IMR-90 (cell line): ENCODE measurements around the gene CDX1. TPM values are rescaled to one million over a fixed set of nuclear protein-coding genes. Genes with fewer than 3 reads are reported as not detected.

ENCODE experiments used
- ATAC-seq: fragments of 200-7000 bp; cut with Tn5 transposase; 2 replicates; pipeline ENCODE4 v1.9.1; 2020; ENCODE audit warnings: low read depth, mild to moderate bottlenecking, moderate library complexity
- BruUV-seq: library from RNA; stranded (reverse); fragments of 400-500 nt; replicated peaks from 2 replicates; lab custom pipeline; 2021; lab: Mats Ljungman, UMichigan
- CTCF ChIA-PET: fragments of 300-600 bp; formaldehyde crosslinking; extraction: SDS; loops from one replicate; lab custom pipeline; 2021; ENCODE audit warnings: antibody characterized with exemption; lab: Yijun Ruan, JAX
- POLR2A ChIA-PET: fragments of 300-600 bp; sonication (Branson Sonifier 250); formaldehyde crosslinking; loops from one replicate; lab custom pipeline; 2022; ENCODE audit warnings: antibody characterized with exemption; ENCODE audit not compliant: unreplicated experiment; lab: Charles Lee
- DNase-seq: peaks from one replicate; pipeline ENCODE4 v3.0.0; 2013
- H2AFZ ChIP-seq: replicated peaks from 2 replicates; pipeline ENCODE3; 2013; ENCODE audit warnings: low read length, mild to moderate bottlenecking; ENCODE audit not compliant: poor library complexity
- H2AK5ac ChIP-seq: 2 replicates; pipeline ENCODE4 v1.6.1; 2013; ENCODE audit warnings: low read depth, low read length, inconsistent platforms
- H2AK9ac ChIP-seq: replicated peaks from 2 replicates; pipeline ENCODE3; 2013; ENCODE audit warnings: mild to moderate bottlenecking, low read depth, low read length, moderate library complexity; ENCODE audit not compliant: poor library complexity
- H2BK120ac ChIP-seq: 2 replicates; pipeline ENCODE4 v1.6.1; 2013; ENCODE audit warnings: low read depth, low read length, inconsistent platforms
- H2BK15ac ChIP-seq: 3 replicates; pipeline ENCODE4 v1.6.1; 2013; ENCODE audit warnings: low read depth, low read length, inconsistent platforms
- H2BK20ac ChIP-seq: 2 replicates; pipeline ENCODE4 v1.6.1; 2013; ENCODE audit warnings: low read depth, mild to moderate bottlenecking, inconsistent platforms, low read length, moderate library complexity
- H2BK5ac ChIP-seq: 2 replicates; pipeline ENCODE4 v1.6.1; 2013; ENCODE audit warnings: mild to moderate bottlenecking, low read depth, low read length, inconsistent platforms; ENCODE audit not compliant: poor library complexity, severe bottlenecking
- H3K14ac ChIP-seq: replicated peaks from 2 replicates; pipeline ENCODE4 v1.6.1; 2013; ENCODE audit warnings: low read depth, low read length, inconsistent platforms
- H3K18ac ChIP-seq: 2 replicates; pipeline ENCODE4 v1.6.1; 2013; ENCODE audit warnings: low read depth, low read length, control low read depth
- H3K23ac ChIP-seq: 2 replicates; pipeline ENCODE4 v1.6.1; 2013; ENCODE audit warnings: low read depth, low read length, inconsistent platforms
- H3K27ac ChIP-seq: 2 replicates; pipeline ENCODE4 v1.5.1; 2013; ENCODE audit warnings: mild to moderate bottlenecking, control low read depth, low read length; ENCODE audit not compliant: insufficient read depth
- H3K27me3 ChIP-seq: 2 replicates; pipeline ENCODE4 v1.6.1; 2013; ENCODE audit warnings: low read length; ENCODE audit not compliant: control insufficient read depth, insufficient read depth
- H3K36me3 ChIP-seq: 2 replicates; pipeline ENCODE4 v1.6.1; 2013; ENCODE audit warnings: low read length, mixed read lengths; ENCODE audit not compliant: control insufficient read depth, insufficient read depth
- H3K4ac ChIP-seq: 2 replicates; pipeline ENCODE4 v1.6.1; 2013; ENCODE audit warnings: low read depth, low read length, inconsistent platforms
- H3K4me1 ChIP-seq: 2 replicates; pipeline ENCODE4 v1.6.1; 2013; ENCODE audit warnings: low read length, mixed read lengths; ENCODE audit not compliant: control insufficient read depth, insufficient read depth
- H3K4me2 ChIP-seq: 2 replicates; pipeline ENCODE4 v1.6.1; 2013; ENCODE audit warnings: low read depth, mild to moderate bottlenecking, control low read depth, low read length, moderate library complexity
- H3K4me3 ChIP-seq: 2 replicates; pipeline ENCODE4 v1.5.1; 2013; ENCODE audit warnings: low read depth, mild to moderate bottlenecking, control low read depth, low read length, moderate library complexity; ENCODE audit not compliant: insufficient read depth
- H3K56ac ChIP-seq: 2 replicates; pipeline ENCODE4 v1.6.1; 2013; ENCODE audit warnings: low read length, inconsistent platforms; ENCODE audit not compliant: insufficient read depth; ENCODE audit errors: extremely low read depth
- H3K79me1 ChIP-seq, 2 experiments: 2 replicates each; pipeline ENCODE4 v1.6.1; 2013; ENCODE audit warnings: low read length in 2 of 2, inconsistent platforms in 1 of 2, low read depth in 1 of 2
- H3K9ac ChIP-seq: 2 replicates; pipeline ENCODE4 v1.6.1; 2013; ENCODE audit warnings: low read depth, low read length, control low read depth
- H3K9me1 ChIP-seq: 2 replicates; pipeline ENCODE4 v1.6.1; 2013; ENCODE audit warnings: low read length, inconsistent platforms; ENCODE audit not compliant: insufficient read depth
- H3K9me3 ChIP-seq: 2 replicates; pipeline ENCODE4 v1.6.1; 2013; ENCODE audit warnings: low read length; ENCODE audit not compliant: control insufficient read depth, insufficient read depth
- H4K20me1 ChIP-seq: 2 replicates; pipeline ENCODE4 v1.6.1; 2013; ENCODE audit warnings: low read length, inconsistent platforms; ENCODE audit not compliant: insufficient read depth
- H4K5ac ChIP-seq: 2 replicates; pipeline ENCODE4 v1.6.1; 2013; ENCODE audit warnings: mild to moderate bottlenecking, low read depth, low read length, control low read depth
- H4K8ac ChIP-seq, 2 experiments: 2 replicates each; pipeline ENCODE4 v1.6.1; 2013; ENCODE audit warnings: low read depth in 2 of 2, low read length in 2 of 2, control low read depth in 1 of 2, inconsistent platforms in 1 of 2
- H4K91ac ChIP-seq: 2 replicates; pipeline ENCODE4 v1.6.1; 2013; ENCODE audit warnings: low read depth, low read length, inconsistent platforms; ENCODE audit not compliant: insufficient read depth
- BHLHE40 ChIP-seq: fragments of 150-350 bp; IDR thresholded peaks from 2 replicates; pipeline ENCODE4 v1.6.1; 2016; ENCODE audit warnings: mild to moderate bottlenecking, low read depth, low read length
- CEBPB ChIP-seq: IDR thresholded peaks from 2 replicates; pipeline ENCODE4 v1.6.1; 2012; ENCODE audit warnings: low read depth, low read length, improper control_type of control experiment
- CHD1 ChIP-seq: IDR thresholded peaks from 2 replicates; pipeline ENCODE4 v1.6.1; 2012; ENCODE audit warnings: low read depth, low read length, improper control_type of control experiment
- CTCF ChIP-seq: conservative IDR thresholded peaks from 2 replicates; pipeline ENCODE4 v1.5.1; 2012; ENCODE audit warnings: mild to moderate bottlenecking, low read depth, low read length, improper control_type of control experiment
- ELK1 ChIP-seq: fragments of 150-350 bp; IDR thresholded peaks from 2 replicates; pipeline ENCODE4 v1.6.1; 2016; ENCODE audit warnings: low read depth, mild to moderate bottlenecking, low read length, moderate library complexity, borderline replicate concordance
- FOS ChIP-seq: fragments of 150-350 bp; IDR thresholded peaks from 2 replicates; pipeline ENCODE4 v1.6.1; 2016; ENCODE audit warnings: low read depth, low read length
- NFE2L2 ChIP-seq: fragments of 150-350 bp; IDR thresholded peaks from 2 replicates; pipeline ENCODE4 v1.6.1; 2016; ENCODE audit warnings: low read depth, mild to moderate bottlenecking, low read length
- RAD21 ChIP-seq: IDR thresholded peaks from 2 replicates; pipeline ENCODE4 v1.6.1; 2012; ENCODE audit warnings: low read length, improper control_type of control experiment
- RCOR1 ChIP-seq: IDR thresholded peaks from 2 replicates; pipeline ENCODE4 v1.6.1; 2012; ENCODE audit warnings: mild to moderate bottlenecking, low read length, improper control_type of control experiment; ENCODE audit not compliant: insufficient replicate concordance
- RFX5 ChIP-seq: IDR thresholded peaks from 2 replicates; pipeline ENCODE4 v1.8.0; 2012; ENCODE audit warnings: low read depth, mild to moderate bottlenecking, low read length, moderate library complexity
- SMC3 ChIP-seq: fragments of 150-350 bp; IDR thresholded peaks from 2 replicates; pipeline ENCODE4 v1.6.1; 2016; ENCODE audit warnings: low read depth, mild to moderate bottlenecking, antibody characterized with exemption, low read length, moderate library complexity
- WGBS, 2 experiments: methylation state at CpG; one replicate each; pipeline versions ENCODE4 v1.1.5 to v1.1.7; 2013; ENCODE audit warnings: missing lambda C conversion rate in 2 of 2; ENCODE audit not compliant: insufficient read length in 1 of 2; ENCODE audit errors: extremely low coverage in 2 of 2; 5-methylcytosine and 5-hydroxymethylcytosine counted together
- dilution Hi-C: fragments of 300-500 bp; cut with HindIII; formaldehyde crosslinking; loops from one replicate; pipeline ENCODE4 v1.14.3; 2018; ENCODE audit warnings: low sequenced_read_pairs; ENCODE audit not compliant: unreplicated experiment
- in situ Hi-C: fragments of 300-500 bp; cut with MboI; formaldehyde crosslinking; loops from 3 replicates; pipeline ENCODE4 v1.14.3; 2019; ENCODE audit warnings: low sequenced_read_pairs, inconsistent platforms, mixed read lengths
- intact Hi-C: fragments of 100-400 bp; cut with micrococcal nuclease; formaldehyde crosslinking; loops from 2 replicates; pipeline ENCODE4 v1.10.0; 2022
- polyA plus RNA-seq, 3 experiments: library from polyadenylated mRNA; depleted of rRNA; stranded (reverse); fragments of >200 nt; gene quantifications; 2 replicates each; pipeline ENCODE4 v1.2.3, GENCODE V29; 2012; ENCODE audit warnings: low replicate concordance in 1 of 3
- total RNA-seq: library from RNA; depleted of rRNA; stranded (reverse); fragments of >200 nt; gene quantifications from 2 replicates; pipeline ENCODE4 v1.2.3, GENCODE V29; 2012

CDX1 gene
- total and polyA plus RNA-seq, 2 of the 4 experiments (the other 2 are of a cell fraction), result 0.18 to 0.24 TPM

GRCh38 chr5:150126921-150127265 is 39.7 kb upstream of the CDX1 start:
- Histone ChIP-seq H2AK9ac (no peak overlapping the region), H4K8ac (no peak overlapping the region), H3K27me3 (no peaks in the 10 kb centered on the region), H3K4me2 (no peak overlapping the region), H3K18ac (no peak overlapping the region), H3K79me1 (peaks cover 36 to 71% of the 10 kb centered on the region in 2 experiments), H3K56ac (no peak overlapping the region), H2BK15ac (no peak overlapping the region), H2AFZ (no peak overlapping the region), H3K23ac (no peak overlapping the region), H4K20me1 (no peaks in the 10 kb centered on the region), H2BK20ac (no peak overlapping the region), H4K5ac (no peak overlapping the region), H2AK5ac (no peak overlapping the region), H4K91ac (no peak overlapping the region), H2BK120ac (no peak overlapping the region), H3K9me1 (peaks cover 8% of the 10 kb centered on the region), H3K9ac (no peak overlapping the region), H3K14ac (no peak overlapping the region), H3K4me1 (peaks cover 19% of the 10 kb centered on the region), H3K9me3 (no peaks in the 10 kb centered on the region), H3K4ac (no peak overlapping the region), H3K36me3 (peaks cover 90% of the 10 kb centered on the region), H3K27ac (no peak overlapping the region), H2BK5ac (no peak overlapping the region), H3K4me3 (no peak overlapping the region)
- ATAC-seq (no peak), DNase-seq (no peak)
- in situ Hi-C loops, result loop anchor here (5.0 kb wide), 1 partner anchor 85 kb away; no protein-coding TSS in a partner anchor
- intact Hi-C loops, result no loop called here
- dilution Hi-C loops, result no loop called here
- ChIA-PET CTCF (no interaction called here), POLR2A (no interaction called here)
- WGBS, 2 experiments, result no CpG with 5 or more reads among the region's 6 CpGs
- BruUV-seq, result no TSS peak
- TF ChIP-seq FOS (no peak), CEBPB (no peak), SMC3 (no peak), CHD1 (no peak), CTCF (no peak), RFX5 (no peak), NFE2L2 (no peak), RCOR1 (no peak), ELK1 (no peak), BHLHE40 (no peak), RAD21 (no peak)
